Brain pericyte (primary cell): Measurements from ENCODE around the gene PCBP3.
"Not testable (repeated sequence)": the region's sequence is repeated elsewhere in the genome, so short reads cannot be mapped to it uniquely, and the experiment has no call there.

ENCODE experiments used
- DNase-seq: peaks from one replicate; pipeline ENCODE4 v3.0.0-alpha.2; 2012; ENCODE audit warnings: low read depth, low spot score

Gene PCBP3

GRCh38 chr21:45962531-45963231 lies 319.2 kb downstream of the PCBP3 start:
- no peak for DNase-seq

- no peak for DNase-seq
Measured at GRCh38 chr21:45963232-45963570, 319.7 kb downstream of the PCBP3 start.

GRCh38 chr21:45964649-45965048 lies 321.1 kb downstream of the PCBP3 start:
- no peak for DNase-seq

GRCh38 chr21:45965084-45965809 lies 321.7 kb downstream of the PCBP3 start:
- DNase-seq = no peak

- no peak for DNase-seq
Measured at GRCh38 chr21:45966791-45967394, 323.4 kb downstream of the PCBP3 start.

- DNase-seq = no peak
Measured at GRCh38 chr21:45969921-45970673, 326.6 kb downstream of the PCBP3 start.

- DNase-seq = no peak
Measured at GRCh38 chr21:45970674-45971615, 327.4 kb downstream of the PCBP3 start.

- no peak for DNase-seq
Measured at GRCh38 chr21:45971616-45972352, 328.3 kb downstream of the PCBP3 start.

- no peak for DNase-seq
Measured at GRCh38 chr21:45972353-45972715, 328.8 kb downstream of the PCBP3 start.

GRCh38 chr21:45972716-45973474 lies 329.4 kb downstream of the PCBP3 start:
- peak; percentile 75 for DNase-seq

- peak; percentile 64 for DNase-seq
Measured at GRCh38 chr21:45973475-45974072, 330.0 kb downstream of the PCBP3 start.

GRCh38 chr21:45974073-45975019 lies 330.8 kb downstream of the PCBP3 start:
- DNase-seq = peak; percentile 64

GRCh38 chr21:45975020-45975666 lies 331.6 kb downstream of the PCBP3 start:
- no peak for DNase-seq

- not testable (repeated sequence) for DNase-seq
Measured at GRCh38 chr21:45975667-45976409, 332.3 kb downstream of the PCBP3 start.

GRCh38 chr21:45976701-45977311 lies 333.3 kb downstream of the PCBP3 start:
- no peak for DNase-seq

GRCh38 chr21:45977396-45977795 lies 333.9 kb downstream of the PCBP3 start:
- DNase-seq = no peak
